OCI-LY1 (cell line): ENCODE results near the gene CCDC33.

Experiments used
- H2AFZ ChIP-seq: fragments of 200-600 bp; sonication (generic), shearing (Covaris generic); 2 replicates; pipeline ENCODE4 v1.6.0; 2014; ENCODE audit warnings: antibody characterized with exemption, mild to moderate bottlenecking, low read length
- H3F3A ChIP-seq: fragments of 200-600 bp; sonication (generic), shearing (Covaris generic); 2 replicates; pipeline ENCODE4 v1.6.0; 2014; ENCODE audit warnings: mild to moderate bottlenecking, antibody characterized with exemption, low read length, moderate library complexity; ENCODE audit not compliant: insufficient read depth
- H3K27ac ChIP-seq: fragments of 200-600 bp; sonication (generic); 2 replicates; pipeline ENCODE4 v1.5.1; 2014; ENCODE audit warnings: low read length, mixed run types, mild to moderate bottlenecking, low read depth; ENCODE audit not compliant: poor library complexity, severe bottlenecking
- H3K27me3 ChIP-seq: fragments of 200-600 bp; sonication (generic); 2 replicates; pipeline ENCODE4 v1.6.0; 2014; ENCODE audit warnings: antibody characterized with exemption, mild to moderate bottlenecking, low read length, moderate library complexity; ENCODE audit not compliant: insufficient read depth
- H3K36me3 ChIP-seq: fragments of 200-600 bp; sonication (generic); 2 replicates; pipeline ENCODE4 v1.6.1; 2014; ENCODE audit warnings: mild to moderate bottlenecking, antibody characterized with exemption, low read length, moderate library complexity, mixed read lengths; ENCODE audit not compliant: insufficient read depth
- H3K4me1 ChIP-seq: fragments of 200-600 bp; sonication (generic); 2 replicates; pipeline ENCODE4 v1.5.1; 2014; ENCODE audit warnings: mild to moderate bottlenecking, low read length, moderate library complexity; ENCODE audit not compliant: insufficient read depth, severe bottlenecking
- H3K4me2 ChIP-seq: fragments of 200-600 bp; sonication (generic), shearing (Covaris generic); 2 replicates; pipeline ENCODE4 v1.6.1; 2014; ENCODE audit warnings: low read length
- H3K4me3 ChIP-seq: fragments of 200-600 bp; sonication (generic); 2 replicates; pipeline ENCODE4 v1.5.1; 2014; ENCODE audit warnings: low read length, low read depth, mild to moderate bottlenecking, mixed read lengths; ENCODE audit not compliant: poor library complexity, severe bottlenecking
- H3K79me2 ChIP-seq: fragments of 200-600 bp; shearing (Covaris generic); 2 replicates; pipeline ENCODE4 v1.6.1; 2016; ENCODE audit warnings: mixed run types, low read length, mixed read lengths; ENCODE audit not compliant: insufficient read depth
- H3K9ac ChIP-seq: fragments of 200-600 bp; sonication (generic), shearing (Covaris generic); 2 replicates; pipeline ENCODE4 v1.6.1; 2014; ENCODE audit warnings: mild to moderate bottlenecking, low read length, mixed read lengths
- H3K9me2 ChIP-seq: fragments of 200-600 bp; sonication (generic), shearing (Covaris generic); 2 replicates; pipeline ENCODE4 v1.6.1; 2014; ENCODE audit warnings: low read depth, mild to moderate bottlenecking, low read length, mixed read lengths
- H3K9me3 ChIP-seq: fragments of 200-600 bp; shearing (Covaris generic); 2 replicates; pipeline ENCODE4 v1.6.1; 2014; ENCODE audit warnings: low read length, mixed read lengths
- H4K20me1 ChIP-seq: fragments of 200-600 bp; sonication (generic), shearing (Covaris generic); 2 replicates; pipeline ENCODE4 v1.6.0; 2016; ENCODE audit warnings: mild to moderate bottlenecking, low read length; ENCODE audit not compliant: insufficient read depth
- EZH2 ChIP-seq: fragments of 200-600 bp; sonication (generic), shearing (Covaris generic); IDR thresholded peaks from 2 replicates; pipeline ENCODE4 v1.8.0; 2017; ENCODE audit warnings: borderline replicate concordance, mixed run types, mild to moderate bottlenecking, antibody characterized with exemption, low read length, moderate library complexity, mixed read lengths
- TF ChIP-seq, protein P1 (sequence below): fragments of 200-600 bp; sonication (generic), shearing (Covaris generic); IDR thresholded peaks from 2 replicates; pipeline ENCODE4 v1.5.1; 2017; ENCODE audit warnings: mild to moderate bottlenecking, antibody characterized with exemption, low read length, moderate library complexity, mixed read lengths

The CCDC33 gene

DNA sequence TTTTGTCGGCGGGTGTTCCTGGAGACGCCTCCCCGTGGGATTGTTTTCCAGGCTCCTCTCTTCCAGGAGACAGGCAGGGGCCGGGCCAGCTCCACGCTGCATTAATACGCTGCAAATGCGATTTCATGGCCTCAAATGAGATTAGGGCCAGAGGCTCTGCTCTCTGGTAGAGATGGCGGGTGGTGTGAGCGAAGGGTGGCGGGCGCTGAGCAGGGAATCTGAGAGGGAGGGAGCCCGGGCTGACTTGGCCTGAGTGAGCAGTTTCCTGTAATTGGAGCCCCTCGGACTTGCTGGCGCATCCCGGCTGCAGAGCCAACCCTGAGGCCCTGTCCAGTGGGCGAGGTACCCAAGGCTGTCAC is 7.4 kb upstream of the CCDC33 start:
- no peak overlapping the region for H3K9ac ChIP-seq
- TF ChIP-seq, protein P1, sequence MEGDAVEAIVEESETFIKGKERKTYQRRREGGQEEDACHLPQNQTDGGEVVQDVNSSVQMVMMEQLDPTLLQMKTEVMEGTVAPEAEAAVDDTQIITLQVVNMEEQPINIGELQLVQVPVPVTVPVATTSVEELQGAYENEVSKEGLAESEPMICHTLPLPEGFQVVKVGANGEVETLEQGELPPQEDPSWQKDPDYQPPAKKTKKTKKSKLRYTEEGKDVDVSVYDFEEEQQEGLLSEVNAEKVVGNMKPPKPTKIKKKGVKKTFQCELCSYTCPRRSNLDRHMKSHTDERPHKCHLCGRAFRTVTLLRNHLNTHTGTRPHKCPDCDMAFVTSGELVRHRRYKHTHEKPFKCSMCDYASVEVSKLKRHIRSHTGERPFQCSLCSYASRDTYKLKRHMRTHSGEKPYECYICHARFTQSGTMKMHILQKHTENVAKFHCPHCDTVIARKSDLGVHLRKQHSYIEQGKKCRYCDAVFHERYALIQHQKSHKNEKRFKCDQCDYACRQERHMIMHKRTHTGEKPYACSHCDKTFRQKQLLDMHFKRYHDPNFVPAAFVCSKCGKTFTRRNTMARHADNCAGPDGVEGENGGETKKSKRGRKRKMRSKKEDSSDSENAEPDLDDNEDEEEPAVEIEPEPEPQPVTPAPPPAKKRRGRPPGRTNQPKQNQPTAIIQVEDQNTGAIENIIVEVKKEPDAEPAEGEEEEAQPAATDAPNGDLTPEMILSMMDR: no peak
- no peak for TF ChIP-seq EZH2
- no peaks in the 10 kb centered on the region for H4K20me1 ChIP-seq
- no peaks in the 10 kb centered on the region for H3K9me3 ChIP-seq
- H3K4me2 ChIP-seq: no peak overlapping the region
- no peak overlapping the region for H3K4me3 ChIP-seq
- H3K79me2 ChIP-seq: no peaks in the 10 kb centered on the region
- no peaks in the 10 kb centered on the region for H3F3A ChIP-seq
- no peaks in the 10 kb centered on the region for H3K4me1 ChIP-seq
- H2AFZ ChIP-seq: no peak overlapping the region
- no peaks in the 10 kb centered on the region; the same call in 1 of the 2 replicates for H3K27me3 ChIP-seq
- H3K36me3 ChIP-seq: no peaks in the 10 kb centered on the region
- H3K9me2 ChIP-seq: no peaks in the 10 kb centered on the region
- H3K27ac ChIP-seq: no peak overlapping the region

DNA sequence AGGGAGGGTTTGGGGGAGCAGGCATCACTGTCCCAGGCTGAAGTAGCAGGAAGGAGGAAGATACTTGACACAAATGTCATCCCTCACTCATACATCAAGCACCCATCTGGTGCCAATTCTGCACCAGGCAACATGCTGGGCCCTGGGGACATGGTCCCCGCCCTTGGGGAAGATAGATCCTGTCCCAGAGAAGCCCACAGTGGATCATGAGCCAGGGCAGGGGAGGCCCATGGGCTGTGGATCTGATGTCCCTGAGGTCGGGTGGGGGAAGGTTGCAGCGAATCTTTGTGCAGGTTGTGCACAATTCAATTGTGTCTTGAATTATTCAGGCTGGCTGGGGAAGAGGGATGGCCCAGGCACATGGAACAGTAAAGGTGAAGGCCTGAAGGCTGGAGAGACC is 6.4 kb upstream of the CCDC33 start:
- Histone ChIP-seq H3K9ac (no peak overlapping the region), H3K79me2 (no peaks in the 10 kb centered on the region), H2AFZ (no peak overlapping the region), H3K27me3 (no peaks in the 10 kb centered on the region; the same call in 1 of the 2 replicates), H3F3A (no peaks in the 10 kb centered on the region), H3K27ac (no peak overlapping the region), H3K4me3 (no peak overlapping the region), H3K36me3 (no peaks in the 10 kb centered on the region), H3K9me3 (no peaks in the 10 kb centered on the region), H3K4me1 (no peaks in the 10 kb centered on the region), H3K4me2 (no peak overlapping the region), H4K20me1 (no peaks in the 10 kb centered on the region), H3K9me2 (no peaks in the 10 kb centered on the region)
- no peak for TF ChIP-seq EZH2
- TF ChIP-seq, protein P1: no peak

DNA sequence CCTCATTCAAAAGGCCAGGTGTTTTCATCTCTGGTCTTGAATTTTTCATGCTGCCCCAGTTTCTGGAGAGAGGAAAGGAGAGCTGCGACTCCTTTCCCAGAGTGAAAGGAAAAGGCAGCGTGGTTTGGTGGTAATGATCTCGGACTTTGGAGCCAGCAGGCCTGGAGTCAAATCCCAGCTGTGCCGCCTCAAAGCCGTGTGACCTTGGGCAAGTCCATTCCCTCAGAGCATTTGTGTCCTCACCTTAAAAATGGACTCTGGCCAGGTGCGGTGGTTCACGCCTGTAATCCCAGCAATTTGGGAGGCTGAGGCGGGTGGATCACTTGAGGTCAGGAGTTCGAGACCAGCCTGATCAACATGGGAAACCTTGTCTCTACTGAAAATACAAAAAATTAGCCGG is 4.7 kb upstream of the CCDC33 start:
- no peaks in the 10 kb centered on the region for H3F3A ChIP-seq
- H3K27me3 ChIP-seq: no peaks in the 10 kb centered on the region; the same call in 1 of the 2 replicates
- H3K9me2 ChIP-seq: no peaks in the 10 kb centered on the region
- no peak overlapping the region for H3K9ac ChIP-seq
- no peaks in the 10 kb centered on the region for H3K36me3 ChIP-seq
- no peaks in the 10 kb centered on the region for H3K9me3 ChIP-seq
- no peak overlapping the region for H3K4me2 ChIP-seq
- TF ChIP-seq, protein P1: no peak
- TF ChIP-seq EZH2: no peak
- H3K27ac ChIP-seq: no peak overlapping the region
- H2AFZ ChIP-seq: no peak overlapping the region
- H3K4me1 ChIP-seq: no peaks in the 10 kb centered on the region
- H3K4me3 ChIP-seq: no peak overlapping the region
- H3K79me2 ChIP-seq: no peaks in the 10 kb centered on the region
- no peaks in the 10 kb centered on the region for H4K20me1 ChIP-seq
